Measurements from ENCODE around the gene SCART1.
"Not testable (repeated sequence)": the region's sequence is repeated elsewhere in the genome, so short reads cannot be mapped to it uniquely, and the experiment has no call there.

The SCART1 gene

GRCh38 chr10:133432789-133433188 lies 21.0 kb upstream of the SCART1 start:
- not testable (repeated sequence) for DNase-seq (ENCODE audit: low read depth)

GRCh38 chr10:133438711-133439273 lies 15.0 kb upstream of the SCART1 start:
- DNase-seq (ENCODE audit: low read depth) = no peak

- DNase-seq (ENCODE audit: low read depth) = no peak
These were observed 14.0 kb upstream of the SCART1 start for GRCh38 chr10:133439517-133440461.

GRCh38 chr10:133440633-133441285 lies 13.0 kb upstream of the SCART1 start:
- DNase-seq (ENCODE audit: low read depth) = no peak

GRCh38 chr10:133441356-133441755 lies 12.4 kb upstream of the SCART1 start:
- DNase-seq (ENCODE audit: low read depth) = not testable (repeated sequence)

DNA sequence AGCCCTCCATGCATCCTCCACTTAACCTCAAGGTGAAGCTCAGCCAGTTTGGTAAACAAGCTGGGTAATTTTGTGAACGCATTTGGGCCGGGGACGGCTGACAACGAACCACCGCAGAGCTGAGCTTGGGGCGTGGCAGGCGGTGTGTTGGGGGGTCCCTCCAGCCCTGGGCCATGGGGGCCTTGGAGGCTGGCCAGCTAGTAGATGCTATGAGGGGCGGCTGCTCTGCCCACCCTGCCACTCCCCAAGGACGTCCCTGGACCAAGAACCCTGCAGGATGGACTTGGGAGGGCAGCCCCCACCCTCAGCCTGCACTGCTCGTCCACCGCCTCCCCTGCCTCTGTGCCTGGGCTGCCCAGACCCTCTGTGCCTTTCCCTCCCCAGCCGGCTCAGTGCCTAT lies 12.0 kb upstream of the SCART1 start:
- DNase-seq (ENCODE audit: low read depth) = no peak

DNA sequence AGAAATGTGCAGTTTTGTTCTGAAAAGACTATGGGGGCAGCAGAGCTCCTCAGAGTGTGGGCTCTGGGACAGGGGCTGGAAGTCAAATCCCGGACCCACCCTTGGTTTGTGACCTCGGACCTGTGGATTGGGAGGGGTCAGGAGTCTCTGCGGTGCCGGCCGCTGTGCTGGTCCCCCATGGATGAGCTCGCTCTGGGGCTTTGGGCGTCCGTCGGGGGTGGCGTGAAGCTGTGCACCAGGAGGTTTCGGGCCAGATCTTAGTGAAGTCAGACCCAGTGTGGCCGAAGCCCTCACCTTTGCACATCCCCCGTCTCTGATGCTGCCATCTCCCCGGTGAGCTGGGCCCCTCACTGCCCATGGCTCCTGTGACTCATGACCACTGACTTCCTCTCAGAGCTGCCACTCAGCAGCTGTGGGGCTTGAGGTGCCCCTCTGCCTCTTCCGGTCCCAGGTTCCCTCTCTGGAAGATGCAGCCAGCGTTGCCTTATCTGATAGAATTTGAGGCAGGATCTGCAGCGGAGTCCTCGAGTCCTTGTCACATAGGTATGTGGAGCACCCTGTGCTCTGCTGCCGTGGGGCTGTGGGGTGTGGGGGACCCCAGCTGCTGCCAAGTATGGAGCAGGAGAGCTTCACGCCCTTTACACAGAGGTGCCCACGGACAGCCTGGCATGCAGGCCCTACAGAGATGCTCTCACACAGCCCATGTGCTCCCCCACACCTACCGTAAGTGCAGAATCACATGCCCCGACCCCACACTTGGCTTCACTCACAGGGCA lies 11.4 kb upstream of the SCART1 start:
- DNase-seq (ENCODE audit: low read depth) = no peak

DNA sequence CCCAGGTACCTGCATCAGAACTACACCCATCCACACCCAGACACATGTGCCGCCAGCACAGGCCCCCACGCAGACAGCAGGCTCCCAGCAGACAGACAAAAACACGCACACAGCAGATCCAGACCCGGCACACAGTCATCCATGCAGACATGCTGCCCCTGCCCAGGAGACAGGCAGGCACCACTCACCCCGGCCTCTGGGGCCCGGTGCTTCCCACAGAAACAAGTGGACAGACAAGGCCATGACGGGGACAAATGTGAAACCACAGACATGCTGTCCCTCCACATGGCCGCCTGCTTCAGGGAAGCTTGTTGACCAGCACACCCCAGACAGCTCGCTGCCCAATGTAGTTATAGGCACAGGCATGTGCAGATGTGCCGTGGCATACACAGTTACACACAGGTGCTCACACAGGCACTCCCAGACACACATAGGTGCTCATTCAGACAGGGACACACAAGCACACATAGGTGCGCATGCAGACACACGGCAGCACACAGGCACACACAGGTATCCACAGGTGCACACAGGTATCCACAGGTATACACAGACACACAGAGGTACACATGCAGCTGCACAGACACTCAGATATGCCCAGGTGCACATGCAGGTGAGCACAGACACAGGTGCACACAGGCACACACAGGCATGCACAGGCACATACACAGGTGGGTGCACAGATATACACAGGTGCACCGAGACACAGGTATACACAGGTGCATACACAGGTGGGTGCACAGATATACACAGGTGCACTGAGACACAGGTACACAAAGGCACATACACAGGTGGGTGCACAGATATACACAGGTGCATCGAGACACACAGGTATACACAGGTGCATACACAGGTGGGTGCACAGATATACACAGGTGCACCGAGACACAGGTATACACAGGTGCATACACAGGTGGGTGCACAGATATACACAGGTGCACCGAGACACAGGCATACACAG lies 10.5 kb upstream of the SCART1 start:
- DNase-seq (ENCODE audit: low read depth) = no peak

GRCh38 chr10:133444342-133445267 lies 9.1 kb upstream of the SCART1 start:
- DNase-seq (ENCODE audit: low read depth) = no peak

DNA sequence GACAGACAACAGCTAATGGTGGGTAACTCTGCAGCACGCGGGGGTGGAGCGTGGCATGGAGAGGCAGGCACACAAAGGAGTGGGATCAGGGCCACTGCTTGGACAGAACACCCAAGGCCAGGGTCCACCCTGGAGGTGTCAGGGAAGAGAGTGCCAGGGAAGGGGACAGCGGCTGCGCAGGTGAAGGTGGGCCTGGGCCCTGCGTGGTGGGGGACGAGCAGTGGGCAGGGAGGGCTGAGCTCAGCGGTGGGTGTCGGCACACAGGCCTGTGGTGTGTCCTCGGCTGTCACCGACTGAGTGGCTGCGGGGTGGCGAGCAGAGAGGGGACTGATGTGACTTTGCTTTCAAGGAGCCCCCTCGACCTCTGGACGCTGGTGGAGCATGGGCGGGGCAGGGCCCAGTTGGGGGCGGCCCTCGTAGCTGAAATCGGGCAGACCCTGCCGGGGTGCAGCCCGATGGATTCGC lies 8.4 kb upstream of the SCART1 start:
- DNase-seq (ENCODE audit: low read depth) = no peak

DNA sequence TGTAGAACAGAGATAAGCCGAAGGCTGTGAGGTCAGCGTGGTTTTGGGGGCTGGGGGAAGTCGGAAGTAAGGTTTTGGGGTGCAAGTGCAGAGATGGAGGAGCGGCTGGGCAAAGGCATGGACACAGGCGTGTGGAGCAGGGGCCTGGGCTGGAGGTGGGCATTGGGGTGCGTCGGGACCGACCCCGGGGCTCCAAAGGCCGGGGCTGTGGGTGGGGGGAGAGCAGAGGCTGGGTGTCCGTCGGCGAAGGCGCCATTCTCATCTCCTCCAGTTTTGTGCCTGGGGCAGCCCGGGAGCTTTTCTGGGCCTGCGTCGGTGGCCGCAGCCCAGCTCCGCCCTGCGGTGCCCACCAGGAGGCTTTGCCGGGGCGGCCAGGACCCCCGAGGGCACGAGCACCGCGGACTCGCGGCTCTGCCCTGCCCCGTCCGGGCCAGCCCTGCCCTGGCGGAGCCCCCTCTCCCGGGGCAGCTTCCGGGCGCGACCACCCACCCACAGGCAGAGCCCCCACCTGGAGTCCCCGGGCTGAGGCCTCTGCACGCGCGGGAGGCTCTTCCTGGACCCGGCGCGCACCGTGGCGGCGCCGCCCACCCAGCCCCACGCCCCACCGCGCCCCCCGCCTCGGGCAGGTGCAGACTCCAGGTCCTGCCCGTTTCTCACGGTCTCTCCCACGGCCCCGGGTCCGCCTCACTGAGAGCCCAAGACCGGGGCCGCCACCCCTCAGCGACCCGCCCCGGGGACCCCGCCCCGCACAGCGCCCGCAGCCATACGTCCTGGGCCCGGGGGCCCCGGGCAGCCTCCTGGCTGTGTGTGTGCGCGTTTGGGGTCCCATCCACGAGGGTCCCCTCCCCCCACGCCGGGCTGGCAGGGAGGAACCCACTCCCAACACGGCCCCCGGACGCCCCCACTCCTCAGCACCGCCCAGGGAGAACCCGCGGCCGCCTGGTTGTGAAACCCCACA lies 7.7 kb upstream of the SCART1 start:
- DNase-seq (ENCODE audit: low read depth) = no peak

DNA sequence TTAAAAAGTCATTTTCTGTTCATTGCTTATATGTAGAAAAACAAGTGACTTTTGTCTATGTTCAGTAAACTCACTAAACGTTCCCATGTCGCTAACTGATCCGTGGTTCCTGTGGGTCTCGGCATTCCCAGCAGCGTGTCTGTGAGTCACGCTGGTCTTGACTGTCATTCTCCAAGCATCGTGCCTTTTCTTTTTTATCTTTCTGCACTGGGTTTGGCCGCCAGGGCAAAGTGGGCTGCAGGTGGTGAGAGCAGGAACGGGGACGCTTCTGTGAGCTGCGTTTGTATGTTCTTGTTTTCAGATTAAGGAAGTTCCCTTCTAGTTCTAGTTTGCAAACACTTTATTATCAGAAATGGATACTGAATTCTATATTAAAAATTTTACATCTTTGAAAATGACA lies 6.8 kb upstream of the SCART1 start:
- DNase-seq (ENCODE audit: low read depth) = no peak

DNA sequence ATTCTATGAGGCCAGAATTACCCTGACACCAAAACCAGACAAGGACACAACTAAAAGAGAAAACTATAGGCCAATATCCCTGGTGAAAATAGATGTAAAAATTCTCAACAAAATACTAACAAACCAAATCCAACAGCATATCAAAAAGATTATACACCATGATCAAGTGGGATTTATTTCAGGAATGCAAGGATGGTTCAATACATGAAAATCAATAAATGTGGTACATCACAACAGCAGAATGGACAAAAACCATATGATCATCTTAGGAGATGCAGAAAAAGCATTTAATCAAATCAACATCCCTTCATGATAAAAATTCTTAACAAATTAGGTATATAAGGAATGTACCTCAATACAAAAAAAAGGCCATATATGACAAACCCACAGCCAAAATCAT lies 5.6 kb upstream of the SCART1 start:
- no peak for DNase-seq (ENCODE audit: low read depth)

DNA sequence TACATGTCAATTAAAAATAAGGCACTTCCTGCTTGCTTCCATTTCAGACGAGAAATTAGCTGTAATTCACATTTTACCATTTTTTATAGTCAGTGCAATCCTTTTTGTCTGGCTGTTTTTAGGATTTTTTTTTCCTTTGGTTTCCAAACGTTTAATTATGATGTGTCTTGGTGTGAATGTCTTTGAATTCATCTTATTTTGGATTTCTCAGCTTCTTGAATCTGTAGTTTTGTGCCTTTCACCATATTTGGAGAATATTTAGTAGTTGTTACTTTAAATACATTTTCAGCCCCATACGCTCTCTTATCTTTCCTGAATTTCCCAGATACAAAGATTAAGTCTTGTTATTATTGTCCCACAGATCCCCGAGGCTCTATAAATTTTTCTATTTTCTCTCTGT lies 2.4 kb upstream of the SCART1 start:
- DNase-seq (ENCODE audit: low read depth) = no peak

- no peak for DNase-seq (ENCODE audit: low read depth)
These were observed 1.3 kb upstream of the SCART1 start for GRCh38 chr10:133452453-133452852.

DNA sequence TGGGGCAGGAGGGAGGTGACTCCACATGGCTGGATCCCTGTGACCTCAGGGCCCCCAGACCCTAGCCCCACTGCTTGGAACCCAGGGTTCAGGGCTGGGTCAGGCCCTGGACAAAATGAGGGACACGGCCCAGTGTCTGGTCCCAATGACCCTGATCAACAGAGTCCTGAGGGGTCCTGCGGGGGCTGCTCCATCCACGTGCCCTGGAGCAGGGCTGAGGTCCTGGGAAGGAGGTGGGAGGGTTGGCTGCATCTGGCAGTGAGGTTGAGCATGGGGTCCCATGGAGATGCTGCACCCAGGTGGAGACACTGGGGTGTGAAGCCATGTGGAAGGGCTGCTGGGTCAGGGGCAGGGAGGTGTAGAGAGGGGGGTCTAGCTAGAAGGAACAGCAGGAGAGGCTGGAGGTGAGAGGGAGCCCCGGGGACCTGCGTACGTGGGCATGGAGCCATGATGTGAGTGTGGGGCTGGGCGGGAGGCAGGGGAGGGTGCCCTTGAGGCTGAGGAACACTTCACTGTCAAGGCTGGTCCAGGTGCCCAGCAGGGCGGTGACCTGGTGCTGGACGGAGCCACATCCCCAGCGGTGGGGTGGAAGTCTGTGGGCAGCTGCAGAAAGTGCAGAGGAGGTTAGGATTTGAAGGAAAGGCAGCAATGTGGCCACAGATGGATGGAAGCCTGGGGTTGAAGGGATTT lies 604 bp downstream of the SCART1 start:
- no peak for DNase-seq (ENCODE audit: low read depth)

GRCh38 chr10:133455196-133455595 lies 1.5 kb downstream of the SCART1 start:
- no peak for DNase-seq (ENCODE audit: low read depth)

GRCh38 chr10:133455611-133456031 lies 1.9 kb downstream of the SCART1 start:
- no peak for DNase-seq (ENCODE audit: low read depth)

All from fibroblast of gingiva (primary cell).